Dermis blood vessel endothelial cell (primary cell): ENCODE data around the gene SETD5. TPM values are rescaled to one million over a fixed set of nuclear protein-coding genes. Genes with fewer than 3 reads are reported as not detected.

Experiments used
- DNase-seq: peaks from one replicate; pipeline ENCODE4 v3.0.0; 2010
- total RNA-seq: library from RNA; depleted of rRNA; stranded (reverse); fragments of >200 nt; gene quantifications from 2 replicates; pipeline ENCODE4 v1.2.3, GENCODE V29; 2014

SETD5 gene
- total RNA-seq = 48.0 and 73.4 TPM in 2 replicates

DNA sequence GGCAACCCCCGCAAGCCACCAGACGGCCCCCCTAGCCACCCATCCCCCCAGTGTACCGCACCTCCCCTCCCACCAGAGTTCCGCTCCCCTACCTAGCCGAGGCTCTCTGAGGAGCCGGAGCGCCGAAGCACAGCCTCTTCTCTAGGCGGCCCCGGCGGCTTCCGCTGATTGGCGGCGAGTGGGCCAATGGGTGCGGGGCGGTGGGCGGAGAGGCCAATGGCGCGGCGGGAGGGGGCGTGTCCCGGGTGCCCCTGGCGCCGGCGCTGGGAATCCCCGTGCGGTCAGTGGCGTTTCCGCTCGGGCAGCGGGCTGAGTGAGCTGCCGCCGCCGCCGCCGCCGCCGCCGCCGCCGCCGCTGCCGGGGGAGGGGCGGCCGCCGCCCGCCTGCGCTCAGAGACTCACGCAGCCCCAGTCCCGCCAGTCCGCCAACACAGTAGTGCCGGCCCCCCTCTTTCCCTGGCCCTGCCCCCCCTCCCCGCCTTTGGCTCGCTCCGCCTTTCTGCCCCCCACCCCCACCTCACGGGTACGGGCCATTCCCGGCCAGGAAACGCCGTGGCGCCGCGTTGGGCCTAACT is at the start of gene SETD5:
TSS of gene SETD5 (plus strand) at position 284 of the 574 bp plus-strand sequence. CDS start 31,324 bp downstream, outside the sequence.
- peak; percentile 98 for DNase-seq

DNA sequence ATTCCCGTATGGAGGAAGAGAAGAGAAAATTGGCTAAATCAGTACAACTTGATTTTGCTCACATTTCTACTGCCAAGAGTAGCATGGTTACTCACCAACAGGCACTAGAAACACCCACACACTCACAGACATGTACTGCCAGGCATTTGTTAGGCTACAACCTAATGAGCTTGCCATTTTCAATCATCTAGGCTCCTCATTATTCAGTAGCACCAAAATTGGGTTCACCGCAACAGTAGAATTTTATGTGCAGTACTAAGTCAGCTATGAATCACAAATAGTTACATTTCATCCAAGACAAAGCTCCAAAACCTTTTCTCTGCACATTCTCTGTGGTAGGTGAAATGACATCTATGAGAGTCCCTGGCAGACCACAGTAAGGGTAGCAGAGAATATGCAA is 49.5 kb upstream of the SETD5 start:
- no peak for DNase-seq

DNA sequence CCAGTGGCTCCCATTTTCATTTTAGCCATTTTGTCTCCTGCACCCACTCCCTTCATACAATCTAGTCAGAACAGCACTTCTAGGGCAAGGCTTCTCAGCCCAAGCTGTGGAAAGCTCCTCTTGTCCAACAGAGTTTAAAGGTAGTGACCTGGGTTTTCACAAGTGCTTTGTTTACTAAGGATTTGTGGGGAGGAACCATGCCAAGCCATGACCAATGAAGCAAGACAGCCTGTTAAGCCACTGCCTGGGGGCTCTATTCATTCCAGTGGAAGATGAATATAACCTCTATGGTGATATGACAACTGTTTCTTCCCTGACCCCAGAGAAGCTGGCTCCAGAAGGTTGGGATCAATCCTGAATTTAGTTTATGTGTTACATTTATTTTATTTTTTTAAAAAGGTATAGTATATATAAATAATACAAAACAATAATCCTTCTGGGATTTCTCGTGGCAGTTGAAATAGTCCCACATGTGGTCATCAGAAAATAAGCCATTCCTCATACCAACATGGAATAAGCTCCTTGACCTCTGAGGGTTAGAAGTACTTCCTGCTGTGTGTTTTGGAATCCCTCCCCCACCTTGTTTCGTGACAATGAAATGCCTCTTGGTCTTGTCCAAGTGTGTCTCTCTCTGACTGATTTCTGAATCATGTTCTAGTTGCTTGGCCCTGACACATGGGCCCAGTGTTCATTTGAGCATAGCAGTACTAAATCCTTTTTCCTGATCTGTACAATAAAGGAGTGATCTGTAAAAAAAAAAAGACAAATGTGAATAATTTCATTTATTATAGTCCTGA is 47.9 kb upstream of the SETD5 start:
- DNase-seq = peak; percentile 80

GRCh38 chr3:9351709-9352126 is 45.7 kb upstream of the SETD5 start:
- no peak for DNase-seq

DNA sequence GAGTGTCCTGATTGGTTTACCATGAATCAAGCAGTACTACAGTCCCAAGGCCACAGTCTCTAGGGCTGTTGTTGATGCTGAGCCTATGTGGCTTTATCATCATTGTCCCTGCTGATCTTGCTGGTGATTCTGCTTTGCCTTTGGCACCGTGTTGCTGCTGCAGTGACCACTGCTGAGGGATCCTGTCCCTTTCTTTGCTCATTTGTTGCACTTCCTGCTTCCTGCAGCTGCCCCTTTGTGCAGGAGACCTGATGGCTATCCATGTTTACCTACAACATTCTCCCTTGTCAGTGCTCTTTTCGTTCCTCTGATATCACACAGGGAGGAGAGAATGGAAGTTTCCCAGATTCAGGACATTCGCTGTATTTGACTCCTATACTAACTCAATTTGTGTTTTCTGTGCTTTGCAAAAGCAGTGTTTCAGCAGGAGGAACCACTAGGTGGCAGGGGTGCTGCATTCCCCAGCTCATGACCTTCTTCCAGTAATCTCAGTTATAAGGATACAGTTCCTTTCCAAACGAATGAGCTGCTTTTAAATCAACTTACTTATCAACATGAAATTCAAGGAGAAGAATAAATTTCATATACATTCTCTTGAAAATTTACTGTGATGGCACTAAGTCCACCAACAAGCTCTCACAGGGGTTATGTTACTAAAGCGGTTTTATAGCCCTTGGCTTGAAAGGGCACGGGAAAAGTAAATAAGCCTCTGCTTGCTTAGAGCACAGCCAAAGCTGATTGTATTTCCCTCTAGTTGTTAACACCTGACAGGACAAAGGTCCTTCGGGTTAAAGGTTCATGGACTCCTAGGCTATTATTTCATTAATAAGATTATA is 44.3 kb upstream of the SETD5 start:
- peak; percentile 85 for DNase-seq

DNA sequence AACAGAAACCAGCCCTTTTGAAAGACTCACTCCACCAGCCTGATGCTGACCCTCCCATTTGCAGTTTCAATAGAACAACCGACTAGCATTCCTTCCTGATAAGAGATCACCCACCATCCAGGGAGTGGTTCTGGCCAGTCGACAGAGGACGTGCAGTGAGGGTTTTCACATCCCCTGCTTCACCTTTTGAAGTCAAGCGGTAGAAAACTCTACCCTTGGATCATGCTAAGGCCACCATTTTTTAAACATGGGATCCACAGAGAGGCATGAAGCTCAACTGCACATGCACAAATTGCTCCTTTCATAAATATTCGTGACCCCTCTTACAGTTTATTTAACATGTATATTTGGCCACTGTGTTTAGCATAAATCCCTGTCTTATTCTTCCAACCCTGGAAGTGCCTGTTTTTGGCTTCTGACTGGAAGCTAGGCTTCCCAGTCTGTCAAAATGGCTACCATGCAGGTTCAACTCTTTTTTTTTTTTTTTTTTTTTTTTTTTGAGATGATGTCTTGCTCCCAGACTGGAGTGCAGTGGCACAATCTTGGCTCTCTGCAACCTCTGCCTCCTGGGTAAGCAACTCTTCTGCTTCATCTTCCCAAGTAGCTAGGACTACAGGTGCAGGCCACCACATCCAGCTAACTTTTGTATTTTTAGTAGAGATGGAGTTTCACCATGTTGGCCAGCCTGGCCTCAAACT is 35.6 kb upstream of the SETD5 start:
- no peak for DNase-seq

DNA sequence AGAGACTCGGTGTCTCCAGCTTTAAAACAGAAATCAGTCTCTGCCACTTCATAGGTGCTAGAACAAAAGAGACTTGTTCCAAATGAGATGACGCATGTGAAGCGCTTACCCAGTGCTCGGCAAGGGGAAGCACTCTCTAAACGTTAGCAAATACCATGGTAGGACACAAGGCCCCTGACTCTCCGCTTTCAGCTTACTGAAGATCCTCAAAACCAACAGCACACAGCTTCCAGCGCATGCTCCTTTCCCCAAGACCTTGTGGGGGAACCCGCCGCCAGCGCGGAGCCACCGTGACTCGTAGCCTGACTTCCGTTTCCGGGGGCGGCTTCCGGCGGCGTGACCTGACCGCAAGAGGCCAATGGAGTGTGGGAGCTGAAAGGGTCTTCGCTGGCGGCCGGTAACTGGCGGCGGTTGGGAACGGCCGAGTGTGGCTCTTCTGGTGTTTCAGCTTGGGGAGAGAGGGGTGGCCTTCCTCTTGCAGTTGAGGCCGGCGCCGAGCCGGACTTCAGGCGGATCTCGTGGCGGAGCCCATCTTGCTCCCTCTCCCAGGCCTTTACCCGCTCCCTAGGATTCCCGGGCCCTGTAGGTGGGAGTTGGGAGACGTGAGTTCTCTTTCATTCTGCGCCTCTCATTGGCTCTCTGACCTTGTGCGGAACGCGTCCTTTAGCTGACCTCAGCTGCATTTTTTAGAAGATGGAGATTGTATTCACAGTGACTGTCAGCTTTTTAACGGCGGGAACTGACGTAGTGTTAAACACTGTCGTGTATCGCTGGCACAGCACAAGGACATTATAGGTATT is 34.5 kb upstream of the SETD5 start, which contains the start of gene THUMPD3:
TSS of gene THUMPD3 (plus strand) at position 324 of the 800 bp plus-strand sequence. CDS start 2,015 bp downstream, outside the sequence.
- peak; percentile 95 for DNase-seq

DNA sequence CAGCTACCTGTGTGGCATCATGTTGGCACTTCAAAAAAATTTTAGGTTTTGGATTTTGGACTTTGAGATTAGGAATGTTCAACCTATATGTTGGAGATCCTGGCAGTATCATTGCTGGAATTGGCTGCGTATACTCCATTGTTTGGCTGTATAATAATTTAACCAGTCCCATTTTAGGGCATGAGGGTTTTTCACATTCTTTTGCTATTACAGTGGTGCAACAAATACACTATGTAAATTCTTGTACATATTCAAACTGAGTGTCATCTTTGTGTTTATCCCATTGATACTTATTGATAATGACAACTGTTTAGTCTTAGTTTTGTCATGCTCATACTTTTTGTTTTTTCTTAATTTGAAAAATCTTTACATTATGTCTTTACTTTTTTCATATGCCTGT is 27.9 kb upstream of the SETD5 start:
- DNase-seq = no peak

GRCh38 chr3:9373465-9373864 is 23.9 kb upstream of the SETD5 start:
- no peak for DNase-seq

DNA sequence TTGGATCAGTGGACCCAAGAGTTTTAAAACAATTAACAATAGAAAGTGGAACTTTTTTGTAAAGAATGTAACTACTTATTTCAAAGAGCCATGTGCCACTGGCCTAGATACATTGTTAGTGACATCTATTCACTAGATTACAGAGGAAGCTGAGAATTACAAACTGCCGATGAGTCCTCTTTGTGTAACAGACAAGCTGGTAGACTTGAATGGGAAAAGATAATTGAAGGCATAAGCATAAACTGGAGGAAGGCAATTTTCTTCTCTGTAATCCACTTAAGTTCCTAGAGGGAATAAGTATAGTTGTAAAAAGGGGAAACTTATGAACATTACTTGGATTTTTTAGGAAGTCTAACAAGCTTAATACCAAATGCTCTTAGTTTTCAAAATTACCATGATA is 19.4 kb upstream of the SETD5 start:
- no peak for DNase-seq

- no peak for DNase-seq
Measured at GRCh38 chr3:9379327-9379726, 18.1 kb upstream of the SETD5 start.

DNA sequence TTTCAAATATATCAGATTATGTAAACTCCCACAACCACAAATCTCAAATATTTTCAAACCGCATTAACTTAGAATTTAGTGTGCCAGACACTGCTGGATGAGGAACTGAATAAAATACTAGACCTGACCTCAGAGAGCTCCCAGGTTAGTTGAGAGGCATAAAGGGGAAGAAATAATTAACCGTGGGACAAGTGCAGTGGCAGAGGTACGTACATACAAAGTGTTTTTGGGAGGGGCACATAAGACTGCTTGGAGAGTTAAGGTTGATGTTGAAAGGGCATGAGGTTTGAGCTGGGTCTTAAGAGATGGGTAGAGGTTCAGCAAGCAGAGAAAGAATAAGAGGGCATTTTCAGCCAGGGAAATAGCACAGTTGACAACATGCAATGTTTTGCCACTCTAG is 17.4 kb upstream of the SETD5 start:
- no peak for DNase-seq

- no peak for DNase-seq
Measured at GRCh38 chr3:9384141-9384828, 13.1 kb upstream of the SETD5 start.

- DNase-seq = no peak
Measured at GRCh38 chr3:9385187-9386077, 12.0 kb upstream of the SETD5 start.

GRCh38 chr3:9386078-9386459 is 11.3 kb upstream of the SETD5 start:
- DNase-seq = no peak

GRCh38 chr3:9386501-9387321 is 10.7 kb upstream of the SETD5 start:
- no peak for DNase-seq

DNA sequence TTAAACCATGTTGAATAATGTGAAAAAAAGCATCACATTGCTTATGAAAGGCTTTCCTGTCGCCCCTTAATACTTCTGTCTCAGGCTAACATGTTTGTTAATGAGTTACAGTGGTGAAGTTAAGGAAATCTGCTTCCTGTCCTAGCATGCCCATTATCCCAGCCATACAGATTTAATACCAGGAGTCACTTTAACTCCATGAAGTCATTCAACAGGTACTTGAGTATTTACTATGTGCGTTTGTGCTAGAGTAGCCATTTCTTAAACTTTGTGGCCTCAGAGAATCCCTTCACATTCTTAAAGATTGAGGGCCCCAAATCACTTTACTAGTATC is 10.1 kb upstream of the SETD5 start:
- no peak for DNase-seq

DNA sequence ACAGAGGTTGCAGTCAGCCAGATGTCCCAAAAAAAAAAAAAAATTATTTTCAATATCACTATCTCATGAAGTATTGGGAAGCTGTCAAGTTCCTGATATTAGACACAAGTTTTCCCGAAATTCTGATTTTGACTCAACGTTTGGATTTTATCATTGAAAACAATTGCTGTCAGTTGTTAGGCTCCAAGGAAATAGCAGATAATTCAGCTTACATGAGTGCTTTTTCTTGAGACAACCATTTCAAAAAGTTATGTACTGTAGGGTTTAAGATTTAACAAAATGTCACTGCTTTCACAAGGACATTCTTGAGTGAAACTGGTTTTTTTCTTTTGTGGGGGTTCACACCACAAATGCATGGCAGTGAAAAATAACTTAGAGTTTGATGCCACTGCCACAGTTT is 9.3 kb upstream of the SETD5 start:
- no peak for DNase-seq

DNA sequence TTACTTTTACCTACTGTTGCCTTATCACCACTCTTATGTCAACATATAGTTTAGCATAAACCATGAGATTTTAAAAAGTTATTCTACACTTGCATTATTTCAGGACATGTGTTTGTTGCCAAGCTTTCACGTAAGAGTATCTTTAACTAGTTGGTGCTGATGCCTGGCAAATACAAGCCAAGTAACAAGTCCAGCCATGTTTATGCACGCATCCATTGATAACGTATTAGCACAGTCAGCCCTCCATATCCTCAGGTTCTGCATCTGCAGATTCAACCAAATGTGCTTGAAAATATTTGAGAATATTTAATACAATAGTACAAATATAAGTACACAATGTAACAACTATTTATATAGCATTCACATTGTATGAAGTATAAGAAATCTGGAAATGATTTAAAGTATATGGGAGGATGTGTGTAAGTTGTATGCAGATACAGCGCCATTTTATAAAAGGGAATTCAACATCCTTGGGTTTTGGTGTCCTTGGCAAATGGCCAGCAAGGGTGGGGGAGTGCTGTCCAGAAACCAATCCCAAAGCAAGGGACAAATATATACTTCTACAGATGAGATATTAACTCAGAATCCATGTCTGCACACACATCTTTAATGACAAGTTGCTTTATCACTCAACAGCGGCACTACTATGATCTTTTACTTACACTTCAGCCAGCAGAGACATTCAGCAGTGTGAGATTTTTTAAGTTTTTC is 8.7 kb upstream of the SETD5 start:
- DNase-seq = no peak
